GM12892 (cell line): ENCODE data around the gene ADCK2.

Experiments
- POLR2A ChIP-seq: IDR thresholded peaks from 2 replicates; pipeline ENCODE4 v1.6.1; 2011; ENCODE audit warnings: low read depth, low read length, control low read depth
- POLR2AphosphoS5 ChIP-seq: IDR thresholded peaks from 2 replicates; pipeline ENCODE4 v1.6.1; 2011; ENCODE audit warnings: low read depth, low read length, control low read depth

DNA sequence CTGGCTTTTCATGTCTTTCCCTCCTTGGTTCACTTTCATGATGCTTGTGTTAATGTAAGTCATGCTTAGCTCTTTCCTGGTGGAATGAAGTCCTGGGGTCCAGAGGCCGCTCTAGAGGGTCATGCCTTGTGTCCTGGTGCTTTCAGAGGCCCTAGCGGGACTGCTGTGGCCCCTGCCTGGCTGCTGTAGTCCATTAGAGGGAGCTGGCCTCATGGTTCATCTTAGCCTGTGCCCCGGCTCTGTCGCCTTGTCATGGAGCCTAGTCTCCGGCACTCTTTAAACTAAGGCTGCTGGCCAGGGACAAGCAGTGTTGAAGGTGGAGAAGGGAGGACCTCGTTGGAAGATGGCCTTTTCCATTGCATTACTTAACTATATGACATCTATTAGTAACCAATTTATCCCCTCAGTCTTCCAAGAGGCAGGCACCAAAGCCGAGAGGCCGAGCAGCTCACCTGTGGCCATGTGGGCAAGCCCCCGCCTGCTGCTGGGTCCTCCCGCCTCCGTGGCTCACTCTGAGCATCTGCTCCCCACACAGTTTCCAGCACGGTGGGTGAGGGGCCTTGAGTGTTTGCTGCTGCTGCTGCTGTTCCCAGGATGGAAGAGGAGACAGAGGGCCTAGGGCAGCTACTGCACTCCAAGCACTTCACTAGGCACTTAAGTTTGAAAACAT, 18.8 kb downstream of the ADCK2 start:
- no peak for TF ChIP-seq POLR2AphosphoS5
- TF ChIP-seq POLR2A: no peak
